ENCODE measurements around the gene FAM171A1. TPM values are rescaled to one million over a fixed set of nuclear protein-coding genes. Genes with fewer than 3 reads are reported as not detected.

Gene FAM171A1
- total and polyA plus RNA-seq, 2 donors (not counting 1 experiment from before 2014, with no cell fraction given), result 8.8 to 10.3 TPM

DNA sequence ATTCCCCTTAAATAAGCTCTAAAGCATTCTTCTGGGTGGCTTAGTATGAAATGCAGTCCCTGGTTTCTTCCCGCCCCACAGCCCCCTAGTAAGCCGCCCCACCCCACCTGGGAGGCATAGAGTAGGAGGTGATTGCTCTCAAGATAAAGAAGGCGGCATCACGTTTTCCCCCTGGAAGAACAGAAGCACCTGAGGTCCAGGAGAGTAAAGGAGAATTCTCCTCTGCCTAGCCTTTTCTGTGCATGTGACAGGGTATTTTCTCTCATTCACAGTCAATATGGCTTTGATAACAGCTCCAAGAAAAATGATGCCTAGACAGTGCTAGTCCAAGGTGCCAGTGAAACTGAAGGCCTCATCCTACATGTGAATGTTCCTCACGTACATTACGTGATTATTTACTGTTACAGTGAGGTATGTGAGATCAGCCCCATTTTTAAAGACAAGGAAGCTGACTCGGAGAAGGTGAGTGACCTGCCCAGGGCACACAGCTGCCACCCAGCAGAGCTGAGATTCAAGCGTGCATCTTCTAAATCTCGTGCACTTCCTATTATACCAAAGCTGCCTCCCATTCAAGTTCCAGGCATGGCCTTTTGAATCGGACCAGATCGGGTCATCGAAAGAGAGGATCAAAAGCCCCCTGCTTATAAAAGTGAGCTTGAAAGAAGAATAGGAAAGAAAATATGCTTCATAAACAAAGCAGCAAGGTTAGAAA, 59.4 kb downstream of the FAM171A1 start:
- no peak overlapping the region for H3K9ac ChIP-seq (ENCODE audit: insufficient read depth, low read length)
- no peaks in the 10 kb centered on the region for H3K4me1 ChIP-seq (ENCODE audit: control insufficient read depth, extremely low read depth, insufficient read depth, low read length)
- no peaks in the 10 kb centered on the region for H3K9me3 ChIP-seq (ENCODE audit: control insufficient read depth, insufficient read depth, low read depth, low read length)
- no peaks in the 10 kb centered on the region for H3K27me3 ChIP-seq (ENCODE audit: control insufficient read depth, insufficient read depth, low read length)
- H3K27ac ChIP-seq (ENCODE audit: insufficient read depth, low read length), result no peak overlapping the region
- H3K36me3 ChIP-seq (ENCODE audit: control insufficient read depth, insufficient read depth, low read length), result no peaks in the 10 kb centered on the region
- no peaks in the 10 kb centered on the region for H3K79me2 ChIP-seq (ENCODE audit: control insufficient read depth, insufficient read depth, low read length)
- no peaks in the 10 kb centered on the region for H4K20me1 ChIP-seq (ENCODE audit: control insufficient read depth, extremely low read depth, insufficient read depth, low read length)
- no peak for DNase-seq (ENCODE audit: low read depth in 2 of 2)
- H3K4me3 ChIP-seq (replicated peaks in 1 of 4; ENCODE audit: control extremely low read depth in 1 of 4, insufficient read depth in 1 of 4, low read depth in 3 of 4, low read length in 4 of 4), result no peak overlapping the region
- no peak for TF ChIP-seq EZH2 (IDR thresholded peaks at IDR 0.05; ENCODE audit: low read length, missing control alignments)
- TF ChIP-seq, protein P1, sequence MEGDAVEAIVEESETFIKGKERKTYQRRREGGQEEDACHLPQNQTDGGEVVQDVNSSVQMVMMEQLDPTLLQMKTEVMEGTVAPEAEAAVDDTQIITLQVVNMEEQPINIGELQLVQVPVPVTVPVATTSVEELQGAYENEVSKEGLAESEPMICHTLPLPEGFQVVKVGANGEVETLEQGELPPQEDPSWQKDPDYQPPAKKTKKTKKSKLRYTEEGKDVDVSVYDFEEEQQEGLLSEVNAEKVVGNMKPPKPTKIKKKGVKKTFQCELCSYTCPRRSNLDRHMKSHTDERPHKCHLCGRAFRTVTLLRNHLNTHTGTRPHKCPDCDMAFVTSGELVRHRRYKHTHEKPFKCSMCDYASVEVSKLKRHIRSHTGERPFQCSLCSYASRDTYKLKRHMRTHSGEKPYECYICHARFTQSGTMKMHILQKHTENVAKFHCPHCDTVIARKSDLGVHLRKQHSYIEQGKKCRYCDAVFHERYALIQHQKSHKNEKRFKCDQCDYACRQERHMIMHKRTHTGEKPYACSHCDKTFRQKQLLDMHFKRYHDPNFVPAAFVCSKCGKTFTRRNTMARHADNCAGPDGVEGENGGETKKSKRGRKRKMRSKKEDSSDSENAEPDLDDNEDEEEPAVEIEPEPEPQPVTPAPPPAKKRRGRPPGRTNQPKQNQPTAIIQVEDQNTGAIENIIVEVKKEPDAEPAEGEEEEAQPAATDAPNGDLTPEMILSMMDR (conservative IDR thresholded peaks at IDR 0.05 in 1 of 2, IDR thresholded peaks at IDR 0.05 in 1 of 2; ENCODE audit: low read depth in 1 of 2, low read length in 2 of 2), result no peak
- no peak overlapping the region for H3K4me2 ChIP-seq (ENCODE audit: extremely low read depth, insufficient read depth, low read length)
- H2AFZ ChIP-seq (ENCODE audit: low read length), result no peak overlapping the region

DNA sequence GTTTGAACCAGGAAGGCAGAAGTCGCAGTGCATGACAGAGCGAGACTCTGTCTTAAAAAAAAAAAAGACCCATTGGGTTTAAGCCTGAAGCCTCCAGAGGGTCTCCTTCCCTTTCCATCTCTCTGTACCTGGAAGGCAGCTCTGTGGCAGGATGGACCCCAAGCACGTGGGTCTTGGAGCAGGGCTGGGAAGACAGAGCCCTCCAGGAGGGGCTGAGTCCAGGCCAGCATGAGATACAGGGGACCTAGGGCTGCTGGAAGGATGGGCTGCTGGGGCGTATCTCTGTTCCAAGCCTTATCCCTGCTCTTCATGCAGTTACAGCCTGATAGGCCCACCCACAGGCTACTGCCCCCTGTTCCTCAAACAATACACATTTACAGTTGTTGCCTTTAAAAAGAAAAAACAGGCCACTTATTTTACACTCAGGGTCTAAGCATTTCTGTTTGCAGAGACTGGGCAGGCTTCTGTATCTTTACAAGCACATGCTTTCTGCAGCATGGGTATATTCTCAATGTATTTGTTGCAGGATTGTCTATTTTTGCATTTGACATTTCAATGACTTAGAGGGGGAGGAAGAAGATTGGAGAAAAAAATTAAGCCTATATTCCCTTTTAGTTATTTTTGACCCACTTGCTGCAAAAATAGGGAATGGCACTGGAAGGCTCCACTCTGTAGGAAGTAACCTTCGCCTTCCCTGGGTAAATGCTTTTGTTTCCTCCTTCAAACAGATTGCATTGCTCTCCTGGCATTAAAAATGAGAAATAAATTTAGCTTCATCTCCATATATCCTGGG, 60.1 kb downstream of the FAM171A1 start:
- H2AFZ ChIP-seq (ENCODE audit: low read length), result no peak overlapping the region
- no peak for TF ChIP-seq EZH2 (IDR thresholded peaks at IDR 0.05; ENCODE audit: low read length, missing control alignments)
- TF ChIP-seq, protein P1 (conservative IDR thresholded peaks at IDR 0.05 in 1 of 2, IDR thresholded peaks at IDR 0.05 in 1 of 2; ENCODE audit: low read depth in 1 of 2, low read length in 2 of 2), result no peak
- H3K4me3 ChIP-seq (replicated peaks in 1 of 4; ENCODE audit: control extremely low read depth in 1 of 4, insufficient read depth in 1 of 4, low read depth in 3 of 4, low read length in 4 of 4), result no peak overlapping the region
- H3K4me2 ChIP-seq (ENCODE audit: extremely low read depth, insufficient read depth, low read length), result no peak overlapping the region
- no peak overlapping the region for H3K27ac ChIP-seq (ENCODE audit: insufficient read depth, low read length)
- H3K9me3 ChIP-seq (ENCODE audit: control insufficient read depth, insufficient read depth, low read depth, low read length), result no peaks in the 10 kb centered on the region
- H3K36me3 ChIP-seq (ENCODE audit: control insufficient read depth, insufficient read depth, low read length), result no peaks in the 10 kb centered on the region
- H3K4me1 ChIP-seq (ENCODE audit: control insufficient read depth, extremely low read depth, insufficient read depth, low read length), result no peaks in the 10 kb centered on the region
- no peak for DNase-seq (ENCODE audit: low read depth in 2 of 2)
- H3K79me2 ChIP-seq (ENCODE audit: control insufficient read depth, insufficient read depth, low read length), result no peaks in the 10 kb centered on the region
- H3K27me3 ChIP-seq (ENCODE audit: control insufficient read depth, insufficient read depth, low read length), result no peaks in the 10 kb centered on the region
- H3K9ac ChIP-seq (ENCODE audit: insufficient read depth, low read length), result no peak overlapping the region
- H4K20me1 ChIP-seq (ENCODE audit: control insufficient read depth, extremely low read depth, insufficient read depth, low read length), result no peaks in the 10 kb centered on the region

DNA sequence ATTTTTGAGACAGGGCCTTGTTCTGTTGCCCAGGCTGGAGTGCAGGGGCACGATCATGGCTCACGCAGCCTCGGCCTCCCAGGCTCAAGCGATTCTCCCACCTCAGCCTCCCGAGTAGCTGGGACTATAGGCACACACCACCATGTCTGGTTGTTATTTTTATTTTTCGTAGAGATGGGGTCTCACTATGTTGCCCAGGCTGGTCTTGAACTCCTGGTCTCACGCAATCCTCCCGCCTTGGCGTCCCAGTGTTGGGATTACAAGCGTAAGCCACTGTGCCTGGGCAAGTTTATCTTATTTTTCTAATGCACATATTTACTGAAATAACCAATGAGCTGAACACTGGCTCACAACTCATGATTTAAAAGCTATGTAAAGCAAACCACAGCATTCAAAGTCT, 61.9 kb downstream of the FAM171A1 start:
- Histone ChIP-seq H3K36me3 (ENCODE audit: control insufficient read depth, insufficient read depth, low read length) (no peaks in the 10 kb centered on the region), H3K27ac (ENCODE audit: insufficient read depth, low read length) (no peak overlapping the region), H3K4me2 (ENCODE audit: extremely low read depth, insufficient read depth, low read length) (no peak overlapping the region), H2AFZ (ENCODE audit: low read length) (no peak overlapping the region), H4K20me1 (ENCODE audit: control insufficient read depth, extremely low read depth, insufficient read depth, low read length) (no peaks in the 10 kb centered on the region), H3K4me3 (replicated peaks in 1 of 4; ENCODE audit: control extremely low read depth in 1 of 4, insufficient read depth in 1 of 4, low read depth in 3 of 4, low read length in 4 of 4) (no peak overlapping the region), H3K4me1 (ENCODE audit: control insufficient read depth, extremely low read depth, insufficient read depth, low read length) (no peaks in the 10 kb centered on the region), H3K79me2 (ENCODE audit: control insufficient read depth, insufficient read depth, low read length) (no peaks in the 10 kb centered on the region), H3K9me3 (ENCODE audit: control insufficient read depth, insufficient read depth, low read depth, low read length) (no peaks in the 10 kb centered on the region), H3K9ac (ENCODE audit: insufficient read depth, low read length) (no peak overlapping the region), H3K27me3 (ENCODE audit: control insufficient read depth, insufficient read depth, low read length) (no peaks in the 10 kb centered on the region)
- DNase-seq (ENCODE audit: low read depth in 2 of 2), result no peak
- TF ChIP-seq, protein P1 (conservative IDR thresholded peaks at IDR 0.05 in 1 of 2, IDR thresholded peaks at IDR 0.05 in 1 of 2; ENCODE audit: low read depth in 1 of 2, low read length in 2 of 2), result no peak
- no peak for TF ChIP-seq EZH2 (IDR thresholded peaks at IDR 0.05; ENCODE audit: low read length, missing control alignments)

All from fibroblast of lung (primary cell).